Measurements from ENCODE around the gene TMC6. TPM values are rescaled to one million over a fixed set of nuclear protein-coding genes. Genes with fewer than 3 reads are reported as not detected.

Gene TMC6
- polyA plus RNA-seq, 1 donor (not counting 4 experiments of a cell fraction or from before 2014, with no cell fraction given): 20.4 TPM

GRCh38 chr17:78075545-78075944, 53.0 kb downstream of the TMC6 start:
- no peak overlapping the region for H3K27ac ChIP-seq (ENCODE audit: control insufficient read depth, insufficient read depth, low read length)
- H3K9me1 ChIP-seq (ENCODE audit: control insufficient read depth, extremely low read depth, insufficient read depth, low read length): no peaks in the 10 kb centered on the region
- dilution Hi-C loops (cut with MboI; ENCODE audit: extremely low pct_ligation_motif_present, low sequenced_read_pairs): no loop called here
- no peaks in the 10 kb centered on the region for H4K20me1 ChIP-seq (ENCODE audit: control insufficient read depth, extremely low read depth, insufficient read depth, low read length)
- H3K4me3 ChIP-seq (ENCODE audit: control insufficient read depth in 2 of 3, extremely low read depth in 1 of 3, insufficient read depth in 2 of 3, low read depth in 1 of 3, low read length in 3 of 3): no peak overlapping the region
- FAIRE-seq (no peak), DNase-seq (ENCODE audit: low read depth, low spot score) (no peak)
- no peaks in the 10 kb centered on the region for H3K27me3 ChIP-seq (ENCODE audit: control insufficient read depth, extremely low read depth, insufficient read depth, low read length)
- TF ChIP-seq CTCF (optimal IDR thresholded peaks at IDR 0.05 in 1 of 3, IDR thresholded peaks at IDR 0.05 in 1 of 3, conservative IDR thresholded peaks at IDR 0.05 in 1 of 3; ENCODE audit: extremely low read depth in 1 of 3, insufficient read depth in 2 of 3, low read length in 3 of 3) (no peak), EZH2 (IDR thresholded peaks at IDR 0.05; ENCODE audit: low read length) (no peak)
- H3K9me3 ChIP-seq (ENCODE audit: control insufficient read depth, low read depth, low read length): no peaks in the 10 kb centered on the region
- H3K4me2 ChIP-seq (ENCODE audit: control insufficient read depth, extremely low read depth, insufficient read depth, low read depth, low read length): no peak overlapping the region
- H3K4me1 ChIP-seq (ENCODE audit: control insufficient read depth, extremely low read depth, insufficient read depth, low read length): no peaks in the 10 kb centered on the region
- no peaks in the 10 kb centered on the region for H3K79me2 ChIP-seq (ENCODE audit: control insufficient read depth, insufficient read depth, low read length)
- H2AFZ ChIP-seq (ENCODE audit: control insufficient read depth, low read length): no peak overlapping the region
- peaks cover 0 to 2% of the 10 kb centered on the region in 2 experiments for H3K36me3 ChIP-seq (ENCODE audit: control insufficient read depth in 2 of 2, extremely low read depth in 1 of 2, insufficient read depth in 2 of 2, low read length in 2 of 2)
- no peak overlapping the region for H3K9ac ChIP-seq (ENCODE audit: control insufficient read depth, extremely low read depth, insufficient read depth, low read length)

GRCh38 chr17:78075011-78075410, 53.5 kb downstream of the TMC6 start:
- H3K36me3 ChIP-seq (ENCODE audit: control insufficient read depth in 2 of 2, extremely low read depth in 1 of 2, insufficient read depth in 2 of 2, low read length in 2 of 2): peaks cover 0 to 2% of the 10 kb centered on the region in 2 experiments
- H2AFZ ChIP-seq (ENCODE audit: control insufficient read depth, low read length): no peak overlapping the region
- no peaks in the 10 kb centered on the region for H3K9me1 ChIP-seq (ENCODE audit: control insufficient read depth, extremely low read depth, insufficient read depth, low read length)
- dilution Hi-C loops (cut with MboI; ENCODE audit: extremely low pct_ligation_motif_present, low sequenced_read_pairs): no loop called here
- H3K27ac ChIP-seq (ENCODE audit: control insufficient read depth, insufficient read depth, low read length): no peak overlapping the region
- H4K20me1 ChIP-seq (ENCODE audit: control insufficient read depth, extremely low read depth, insufficient read depth, low read length): no peaks in the 10 kb centered on the region
- H3K4me3 ChIP-seq (ENCODE audit: control insufficient read depth in 2 of 3, extremely low read depth in 1 of 3, insufficient read depth in 2 of 3, low read depth in 1 of 3, low read length in 3 of 3): no peak overlapping the region
- no peak overlapping the region for H3K4me2 ChIP-seq (ENCODE audit: control insufficient read depth, extremely low read depth, insufficient read depth, low read depth, low read length)
- H3K9me3 ChIP-seq (ENCODE audit: control insufficient read depth, low read depth, low read length): no peaks in the 10 kb centered on the region
- H3K27me3 ChIP-seq (ENCODE audit: control insufficient read depth, extremely low read depth, insufficient read depth, low read length): no peaks in the 10 kb centered on the region
- H3K4me1 ChIP-seq (ENCODE audit: control insufficient read depth, extremely low read depth, insufficient read depth, low read length): no peaks in the 10 kb centered on the region
- no peak for TF ChIP-seq CTCF (optimal IDR thresholded peaks at IDR 0.05 in 1 of 3, IDR thresholded peaks at IDR 0.05 in 1 of 3, conservative IDR thresholded peaks at IDR 0.05 in 1 of 3; ENCODE audit: extremely low read depth in 1 of 3, insufficient read depth in 2 of 3, low read length in 3 of 3)
- no peak for TF ChIP-seq EZH2 (IDR thresholded peaks at IDR 0.05; ENCODE audit: low read length)
- FAIRE-seq: no peak
- DNase-seq (ENCODE audit: low read depth, low spot score): no peak
- no peaks in the 10 kb centered on the region for H3K79me2 ChIP-seq (ENCODE audit: control insufficient read depth, insufficient read depth, low read length)
- H3K9ac ChIP-seq (ENCODE audit: control insufficient read depth, extremely low read depth, insufficient read depth, low read length): no peak overlapping the region

Measured in keratinocyte (primary cell).